A549 (cell line): ENCODE data around the gene FAM50B. TPM values are rescaled to one million over a fixed set of nuclear protein-coding genes. Genes with fewer than 3 reads are reported as not detected.

Experiments used
- ATAC-seq, 2 experiments: fragments of 200-7000 bp in 1 of 2; fragments of >200 bp in 1 of 2; cut with Nextera tagmentation in 1 of 2; cut with Tn5 transposase in 1 of 2; 3 replicates each; pipeline versions ENCODE4 v1.8.0 to v1.9.1; 2018 to 2020; ENCODE audit warnings: mild to moderate bottlenecking in 1 of 2, moderate library complexity in 1 of 2
- CTCF ChIA-PET: fragments of 300-600 bp; sonication (Branson Sonifier 250); formaldehyde crosslinking; extraction: SDS; loops from one replicate; lab custom pipeline; 2021; ENCODE audit warnings: antibody characterized with exemption, inconsistent platforms; lab: Yijun Ruan, JAX
- POLR2A ChIA-PET: fragments of 350-600 bp; formaldehyde crosslinking; extraction: SDS; loops from one replicate; lab custom pipeline; 2021; ENCODE audit warnings: antibody characterized with exemption, inconsistent platforms; lab: Yijun Ruan, JAX
- DNase-seq, 2 experiments: peaks; one replicate each; pipeline versions ENCODE4 v3.0.0 to v3.0.0-alpha.2; 2011 to 2016; ENCODE audit warnings: low read depth in 1 of 2, low spot score in 1 of 2
- FAIRE-seq: peaks from 2 replicates; lab custom pipeline; 2011; peaks lifted over from hg19 to GRCh38; lab: Jason Lieb, UNC
- H3K27ac ChIP-seq, 2 experiments: fragments of >200 bp; sonication (Bioruptor Twin); formaldehyde crosslinking; 3 replicates each; pipeline ENCODE4 v1.5.1; 2016 to 2017
- H3K4me1 ChIP-seq: fragments of >200 bp; sonication (Bioruptor Twin); formaldehyde crosslinking; 3 replicates; pipeline ENCODE4 v1.6.1; 2016
- H3K4me2 ChIP-seq: fragments of >200 bp; sonication (Bioruptor Twin); formaldehyde crosslinking; 3 replicates; pipeline ENCODE4 v1.6.1; 2016
- H3K4me3 ChIP-seq: fragments of >200 bp; sonication (Bioruptor Twin); formaldehyde crosslinking; 3 replicates; pipeline ENCODE4 v1.5.1; 2016
- H3K9me3 ChIP-seq: fragments of >200 bp; sonication (Bioruptor Twin); formaldehyde crosslinking; 3 replicates; pipeline ENCODE4 v1.6.1; 2016
- CBX2 ChIP-seq: fragments of 200-600 bp; sonication (generic); IDR thresholded peaks from 2 replicates; pipeline ENCODE4 v1.6.1; 2016; ENCODE audit warnings: low read depth, mild to moderate bottlenecking, borderline replicate concordance
- FOSL2 ChIP-seq, 2 experiments: fragments of 450-650 bp in 1 of 2; fragments of >200 bp in 1 of 2; sonication (Bioruptor Twin) in 1 of 2; formaldehyde crosslinking; IDR thresholded peaks; 2 replicates each; pipeline versions ENCODE4 v1.5.0 to v1.6.1; 2016 to 2020; ENCODE audit warnings: mild to moderate bottlenecking in 1 of 2, moderate library complexity in 1 of 2
- HES2 ChIP-seq: fragments of >200 bp; sonication (Bioruptor Twin); formaldehyde crosslinking; IDR thresholded peaks from 2 replicates; pipeline ENCODE4 v1.6.1; 2016
- HMGXB4 ChIP-seq: fragments of 250-450 bp; sonication (Bioruptor Pico); IDR thresholded peaks from 2 replicates; pipeline ENCODE4 v1.5.0; 2021; ENCODE audit warnings: mild to moderate bottlenecking, moderate library complexity, borderline replicate concordance
- KDM1A ChIP-seq: fragments of 200-600 bp; sonication (generic); IDR thresholded peaks from 2 replicates; pipeline ENCODE4 v1.6.1; 2016; ENCODE audit warnings: low read depth, mild to moderate bottlenecking
- KDM5A ChIP-seq: fragments of 200-600 bp; sonication (generic); IDR thresholded peaks from 2 replicates; pipeline ENCODE4 v1.6.1; 2016; ENCODE audit warnings: antibody characterized with exemption, mild to moderate bottlenecking
- MAFK ChIP-seq: fragments of 450-650 bp; IDR thresholded peaks from 2 replicates; pipeline ENCODE4 v1.6.1; 2014; ENCODE audit not compliant: partially characterized antibody
- MAZ ChIP-seq: fragments of 150-350 bp; IDR thresholded peaks from 2 replicates; pipeline ENCODE4 v1.6.1; 2014; ENCODE audit warnings: antibody characterized with exemption, low read depth, low read length, borderline replicate concordance
- RAD21 ChIP-seq, 2 experiments: fragments of >200 bp in 1 of 2; sonication (Bioruptor Twin) in 1 of 2; formaldehyde crosslinking in 1 of 2; IDR thresholded peaks in 1 of 2; conservative IDR thresholded peaks in 1 of 2; 2 replicates in 1 of 2; 3 replicates in 1 of 2; pipeline ENCODE4 v1.6.1; 2012 to 2018; ENCODE audit warnings: inconsistent platforms in 1 of 2
- REST ChIP-seq: fragments of 200-600 bp; sonication (generic); IDR thresholded peaks from 2 replicates; pipeline ENCODE4 v1.6.1; 2016; ENCODE audit warnings: antibody characterized with exemption, mild to moderate bottlenecking, moderate library complexity
- SMC3 ChIP-seq: fragments of >200 bp; sonication (Bioruptor Twin); formaldehyde crosslinking; IDR thresholded peaks from 3 replicates; pipeline ENCODE4 v1.6.1; 2018; ENCODE audit warnings: inconsistent platforms
- USF2 ChIP-seq: fragments of 450-650 bp; IDR thresholded peaks from 2 replicates; pipeline ENCODE4 v1.6.1; 2014; ENCODE audit warnings: antibody characterized with exemption
- WGBS: methylation state at CpG from one replicate; pipeline ENCODE4 v1.1.6; 2017; ENCODE audit errors: missing lambda C conversion rate; 5-methylcytosine and 5-hydroxymethylcytosine counted together
- polyA plus RNA-seq, 4 experiments: library from polyadenylated mRNA; depleted of rRNA in 3 of 4; stranded (reverse); fragments of >200 nt; fragmentation: RNase III in 1 of 4; extraction: RNeasy Plus Mini Kit Qiagen cat#74134 plus additional on column Dnase treatment in 1 of 4; gene quantifications; 2 replicates in 3 of 4; 3 replicates in 1 of 4; pipeline ENCODE4 v1.2.3, GENCODE V29; 2011 to 2017

FAM50B gene
- polyA plus RNA-seq, 2 of the 4 experiments (the other 2 are of a cell fraction) = 5.1 to 6.4 TPM

- no peak for TF ChIP-seq HES2
- TF ChIP-seq MAFK = no peak
- no peak for TF ChIP-seq SMC3
Observed at GRCh38 chr6:3812596-3812995, 36.6 kb upstream of the FAM50B start (continued).

GRCh38 chr6:3813150-3813780, 35.9 kb upstream of the FAM50B start:
- H3K9me3 ChIP-seq = no peaks in the 10 kb centered on the region
- whole genome bisulfite sequencing = 30% methylated on average over 10 of the region's 13 CpGs
- no peak for FAIRE-seq
- ATAC-seq = peak; percentile 66 to 72; a peak in 5 of 6 replicates
- ChIA-PET CTCF (interaction anchor here (1.1 kb wide), 1 partner anchor 119 kb away, joined by 4 read pairs; no protein-coding TSS in a partner anchor), POLR2A (interaction anchor here (1.2 kb wide), 1 partner anchor 36 kb away, joined by 3 read pairs; the partner anchor contains the start of gene FAM50B)
- TF ChIP-seq KDM5A = no peak
- TF ChIP-seq FOSL2 (IDR thresholded peaks at IDR 0.05) = no peak
- TF ChIP-seq FOSL2 (CRISPR knock-in tag; IDR thresholded peaks at IDR 0.05) = peak; percentile 35
- TF ChIP-seq SMC3 = no peak
- TF ChIP-seq RAD21 (conservative IDR thresholded peaks at IDR 0.05 in 1 of 2, IDR thresholded peaks at IDR 0.05 in 1 of 2) = no peak
- H3K4me2 ChIP-seq = peak overlapping the region; percentile 61
- H3K27ac ChIP-seq = peak overlapping the region; percentile 65 to 81
- H3K4me1 ChIP-seq = peaks cover 33% of the 10 kb centered on the region
- no peak overlapping the region for H3K4me3 ChIP-seq
- DNase-seq = peak; percentile 32 to 59

GRCh38 chr6:3813918-3814317, 35.3 kb upstream of the FAM50B start:
- H3K4me2 ChIP-seq = no peak overlapping the region
- ChIA-PET CTCF (interaction anchor here (1.4 to 1.6 kb wide), 2 partner anchors 11 to 119 kb away, joined by 4 to 8 read pairs; no protein-coding TSS in a partner anchor), POLR2A (no interaction called here)

More at GRCh38 chr6:3813918-3814317, 35.3 kb upstream of the FAM50B start:
- FAIRE-seq (no peak), DNase-seq (no peak), ATAC-seq (no peak)
- 97% methylated on average over 10 of the region's 15 CpGs for whole genome bisulfite sequencing
- Histone ChIP-seq H3K9me3 (no peaks in the 10 kb centered on the region), H3K4me1 (peaks cover 28% of the 10 kb centered on the region), H3K4me3 (no peak overlapping the region)
- TF ChIP-seq MAZ (no peak), KDM1A (no peak), HMGXB4 (CRISPR knock-in tag) (no peak), USF2 (no peak), CBX2 (no peak), REST (no peak)
- TF ChIP-seq, all 56 proteins: peak for 0
- peak overlapping the region; percentile 30 to 81; a peak in 4 of 6 replicates for H3K27ac ChIP-seq
